ENCODE data around the gene MAGEB16.

GRCh38 chrX:35819241-35819640 lies 21.1 kb downstream of the MAGEB16 start:
- TF ChIP-seq ISL1 (CRISPR knock-in tag; IDR thresholded peaks at IDR 0.05) (no peak), ZNF8 (CRISPR knock-in tag; IDR thresholded peaks at IDR 0.05) (no peak), ZC3H10 (CRISPR knock-in tag; IDR thresholded peaks at IDR 0.05) (no peak), ARNTL (CRISPR knock-in tag; IDR thresholded peaks at IDR 0.05; ENCODE audit: borderline replicate concordance, low read depth) (no peak), BACH2 (CRISPR knock-in tag; IDR thresholded peaks at IDR 0.05; ENCODE audit: borderline replicate concordance) (no peak), PPARA (CRISPR knock-in tag; IDR thresholded peaks at IDR 0.05; ENCODE audit: borderline replicate concordance) (no peak), GLIS3 (CRISPR knock-in tag; IDR thresholded peaks at IDR 0.05) (no peak), ZNF70 (CRISPR knock-in tag; IDR thresholded peaks at IDR 0.05) (no peak), ZFP3 (CRISPR knock-in tag; IDR thresholded peaks at IDR 0.05) (no peak), ZFP30 (CRISPR knock-in tag; IDR thresholded peaks at IDR 0.05) (no peak)

Measured in SK-N-SH treated with all-trans-retinoic acid at 6 μM for 48 hours (cell line).